Duodenal mucosa (tissue), 2 donors: Measurements from ENCODE around the gene TOMM34.

Experiments used
- H3K27ac ChIP-seq: one replicate; pipeline ENCODE4 v1.7.0; 2013; ENCODE audit warnings: low read depth, low read length
- H3K27me3 ChIP-seq, 2 donors: one replicate each; pipeline ENCODE4 v1.7.0; 2013; ENCODE audit warnings: low read length in 2 of 2, control low read depth in 1 of 2; ENCODE audit not compliant: insufficient read depth in 2 of 2, control insufficient read depth in 1 of 2
- H3K36me3 ChIP-seq, 2 donors: one replicate each; pipeline ENCODE4 v1.7.0; 2013; ENCODE audit warnings: low read length in 2 of 2, control low read depth in 1 of 2; ENCODE audit not compliant: insufficient read depth in 2 of 2, control insufficient read depth in 1 of 2
- H3K4me1 ChIP-seq, 2 donors: one replicate each; pipeline ENCODE4 v1.7.0; 2013; ENCODE audit warnings: low read length in 2 of 2, control low read depth in 1 of 2; ENCODE audit not compliant: insufficient read depth in 2 of 2, control insufficient read depth in 1 of 2
- H3K4me3 ChIP-seq, 2 donors: one replicate each; pipeline ENCODE4 v1.7.0; 2013; ENCODE audit warnings: low read length in 2 of 2, low read depth in 1 of 2
- H3K9ac ChIP-seq, 2 donors: one replicate each; pipeline ENCODE4 v1.7.0; 2013; ENCODE audit warnings: low read length in 2 of 2, low read depth in 1 of 2
- H3K9me3 ChIP-seq, 2 donors: one replicate each; pipeline ENCODE4 v1.7.0; 2013; ENCODE audit warnings: low read length in 2 of 2, control low read depth in 1 of 2; ENCODE audit not compliant: control insufficient read depth in 1 of 2

Gene TOMM34

DNA sequence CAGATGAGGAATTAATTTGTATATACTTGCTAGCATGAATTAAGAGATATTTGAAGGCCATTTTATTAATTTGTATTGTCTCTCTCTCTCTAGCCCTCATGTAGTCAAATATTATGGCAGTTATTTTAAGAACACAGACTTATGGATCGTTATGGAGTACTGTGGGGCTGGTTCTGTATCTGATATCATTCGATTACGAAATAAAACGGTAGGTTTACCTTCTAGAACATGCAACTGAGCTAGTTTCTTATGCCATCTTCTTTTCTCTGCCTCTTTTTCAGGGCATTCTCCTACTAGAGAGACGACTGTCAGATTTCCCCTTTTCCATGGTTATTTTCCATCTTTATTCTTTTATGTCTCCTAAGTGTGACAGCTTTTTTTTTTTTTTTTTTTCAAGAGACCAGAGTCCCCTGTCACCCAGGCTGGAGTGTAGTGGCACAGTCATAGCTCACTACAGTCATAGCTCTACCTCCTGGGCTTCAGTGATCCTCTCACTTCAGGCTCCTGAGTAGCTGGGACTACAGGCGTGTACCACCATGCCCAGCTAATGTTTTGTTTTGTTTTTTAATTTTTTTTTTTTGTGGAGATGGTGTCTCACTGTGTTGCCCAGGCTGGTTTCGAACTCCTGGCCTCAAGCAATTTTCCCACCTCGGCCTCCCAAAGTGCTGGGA is 21.7 kb upstream of the TOMM34 start:
- Histone ChIP-seq H3K4me1 (peaks cover 6 to 20% of the 10 kb centered on the region in 2 donors), H3K9me3 (no peaks in the 10 kb centered on the region), H3K9ac (no peak overlapping the region), H3K36me3 (peaks cover 18 to 34% of the 10 kb centered on the region in 2 donors), H3K27me3 (no peaks in the 10 kb centered on the region), H3K4me3 (no peak overlapping the region), H3K27ac (no peak overlapping the region)

DNA sequence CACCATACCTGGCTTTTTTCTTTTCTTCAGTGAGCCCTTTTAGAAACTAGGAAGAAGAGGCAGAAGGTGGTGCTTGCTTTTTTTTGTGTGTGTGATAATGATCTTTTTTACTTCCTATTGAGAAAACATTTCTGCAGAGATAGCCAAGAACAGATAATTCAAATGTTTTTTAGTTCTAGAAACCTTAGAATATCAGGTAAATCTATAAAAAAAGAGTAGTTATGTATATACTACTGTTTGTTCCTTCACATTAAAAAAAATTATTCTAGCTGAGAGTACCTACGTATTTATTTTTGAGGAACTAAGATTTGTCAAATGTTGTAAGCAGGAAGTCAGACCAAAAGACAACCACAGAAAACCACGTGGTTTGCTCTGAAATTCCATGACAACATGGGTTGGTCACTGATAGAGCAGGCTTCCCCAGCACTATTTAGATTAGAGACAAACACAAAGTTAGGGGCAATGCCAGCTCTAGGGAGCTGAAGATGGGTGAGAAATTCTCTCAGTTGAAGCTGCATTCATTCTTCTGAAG is 19.0 kb upstream of the TOMM34 start:
- H3K4me1 ChIP-seq, result peaks cover 6 to 20% of the 10 kb centered on the region in 2 donors
- H3K27ac ChIP-seq, result peak overlapping the region; percentile 28
- peak overlapping the region; percentile 18 to 34 for H3K9ac ChIP-seq
- peak overlapping the region in 1 of 2 donors; percentile 16 for H3K4me3 ChIP-seq
- no peaks in the 10 kb centered on the region for H3K9me3 ChIP-seq
- peaks cover 13 to 40% of the 10 kb centered on the region in 2 donors for H3K36me3 ChIP-seq
- no peaks in the 10 kb centered on the region for H3K27me3 ChIP-seq

DNA sequence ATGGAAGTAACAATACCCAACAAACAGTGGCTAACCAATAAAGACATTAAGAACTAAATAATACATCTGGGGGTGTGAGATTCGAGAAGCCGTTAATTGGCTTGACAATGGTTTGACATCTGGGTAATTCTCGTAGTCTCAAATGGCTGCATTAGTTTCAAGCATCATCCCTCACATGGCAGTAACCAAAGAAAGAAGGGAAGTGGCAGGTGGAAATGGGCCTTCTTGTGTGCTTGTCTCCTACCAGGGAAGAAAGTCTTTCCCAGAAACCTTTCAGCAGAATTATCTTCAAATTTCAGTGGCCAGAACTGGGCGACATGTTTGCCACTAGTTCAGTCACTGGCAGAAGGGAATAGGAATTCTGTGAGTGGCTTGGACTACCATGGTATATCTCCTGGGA is 16.5 kb upstream of the TOMM34 start:
- H3K9ac ChIP-seq, result no peak overlapping the region
- H3K9me3 ChIP-seq, result no peaks in the 10 kb centered on the region
- no peaks in the 10 kb centered on the region for H3K27me3 ChIP-seq
- no peak overlapping the region for H3K4me3 ChIP-seq
- no peak overlapping the region for H3K27ac ChIP-seq
- peaks cover 6 to 20% of the 10 kb centered on the region in 2 donors for H3K4me1 ChIP-seq
- H3K36me3 ChIP-seq, result peaks cover 10 to 37% of the 10 kb centered on the region in 2 donors

DNA sequence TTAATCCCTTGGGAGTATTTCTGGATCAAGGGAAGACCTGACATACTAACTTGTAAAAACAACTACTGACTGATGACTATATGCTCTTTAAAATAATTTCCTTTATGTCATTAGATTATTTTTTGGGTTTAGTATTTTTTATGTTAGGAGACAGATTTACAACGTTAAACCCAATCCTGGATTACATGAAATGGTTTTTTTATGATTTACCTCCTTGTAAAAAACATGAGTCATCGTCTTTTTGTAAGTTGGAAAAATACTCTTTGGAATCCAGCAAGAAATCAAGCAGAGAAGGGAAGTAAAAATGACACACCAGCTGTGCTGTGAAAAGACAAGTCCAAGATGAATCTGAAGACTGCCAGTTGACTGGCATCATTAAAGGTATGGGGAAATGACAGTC is 12.9 kb upstream of the TOMM34 start:
- Histone ChIP-seq H3K27me3 (no peaks in the 10 kb centered on the region), H3K4me1 (peaks cover 6 to 31% of the 10 kb centered on the region in 2 donors), H3K4me3 (no peak overlapping the region), H3K27ac (no peak overlapping the region), H3K9me3 (no peaks in the 10 kb centered on the region), H3K9ac (no peak overlapping the region), H3K36me3 (peaks cover 9 to 35% of the 10 kb centered on the region in 2 donors)

DNA sequence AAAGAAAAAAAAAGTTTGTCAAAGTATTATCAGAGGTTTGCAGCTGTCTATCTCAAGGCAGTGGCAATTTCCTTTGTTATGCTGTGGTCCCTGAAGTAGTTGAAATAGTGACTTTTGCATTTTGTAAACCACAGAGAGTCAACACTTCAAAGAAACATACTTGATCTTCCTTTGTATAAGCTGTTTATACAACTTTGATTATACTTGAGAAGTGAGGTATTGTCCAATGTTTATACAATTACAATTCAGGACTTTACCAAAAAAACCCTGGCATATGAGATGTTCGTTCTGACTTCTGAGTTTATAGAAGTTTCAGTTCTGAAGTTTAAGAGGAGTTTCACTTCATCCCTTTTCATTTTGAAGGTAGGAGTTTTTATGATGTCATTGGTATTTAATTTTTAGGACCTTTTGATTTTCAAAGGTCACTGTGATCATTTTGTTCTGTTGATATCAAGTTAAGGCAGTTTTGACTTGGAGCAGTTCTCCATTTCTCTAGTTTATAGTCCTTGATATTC is 10.1 kb upstream of the TOMM34 start:
- peak overlapping the region in 1 of 2 donors; percentile 27 for H3K4me3 ChIP-seq
- H3K27me3 ChIP-seq, result no peaks in the 10 kb centered on the region
- peak overlapping the region; percentile 28 for H3K27ac ChIP-seq
- peaks cover 26 to 39% of the 10 kb centered on the region in 2 donors for H3K4me1 ChIP-seq
- peak overlapping the region in 1 of 2 donors; percentile 33 for H3K9ac ChIP-seq
- peaks cover 6 to 25% of the 10 kb centered on the region in 2 donors for H3K36me3 ChIP-seq
- H3K9me3 ChIP-seq, result no peaks in the 10 kb centered on the region

DNA sequence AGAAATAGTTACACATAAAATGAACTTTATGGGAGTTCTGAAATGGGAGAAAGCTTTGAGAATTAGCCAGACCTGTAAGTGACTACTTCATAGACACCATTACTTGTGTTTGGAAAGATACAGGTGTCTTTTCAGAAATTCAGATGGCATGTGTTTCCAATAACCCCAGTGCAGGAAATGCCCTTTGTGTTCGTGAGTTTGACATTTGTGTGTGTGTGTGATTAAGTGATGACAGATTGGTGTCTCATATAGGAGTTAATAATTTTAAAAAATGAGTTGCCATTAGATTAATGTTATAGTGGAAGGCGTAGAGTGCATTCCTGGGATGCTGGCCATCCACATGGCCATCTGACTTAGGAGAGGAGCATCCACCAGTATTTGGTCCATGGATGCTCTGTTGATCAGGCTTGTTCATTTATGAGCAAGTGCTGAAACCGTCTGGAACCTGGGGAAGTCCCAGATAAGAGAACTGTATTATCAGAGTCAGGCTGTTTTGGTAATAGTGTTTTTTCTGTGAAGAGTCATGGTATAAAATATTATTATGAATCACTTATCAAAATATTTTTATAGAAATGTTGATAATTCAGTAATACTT is 9.2 kb upstream of the TOMM34 start:
- Histone ChIP-seq H3K4me3 (no peak overlapping the region), H3K27me3 (no peaks in the 10 kb centered on the region), H3K9ac (no peak overlapping the region), H3K27ac (no peak overlapping the region), H3K36me3 (peaks cover 0 to 16% of the 10 kb centered on the region in 2 donors), H3K4me1 (peaks cover 28 to 42% of the 10 kb centered on the region in 2 donors), H3K9me3 (no peaks in the 10 kb centered on the region)

DNA sequence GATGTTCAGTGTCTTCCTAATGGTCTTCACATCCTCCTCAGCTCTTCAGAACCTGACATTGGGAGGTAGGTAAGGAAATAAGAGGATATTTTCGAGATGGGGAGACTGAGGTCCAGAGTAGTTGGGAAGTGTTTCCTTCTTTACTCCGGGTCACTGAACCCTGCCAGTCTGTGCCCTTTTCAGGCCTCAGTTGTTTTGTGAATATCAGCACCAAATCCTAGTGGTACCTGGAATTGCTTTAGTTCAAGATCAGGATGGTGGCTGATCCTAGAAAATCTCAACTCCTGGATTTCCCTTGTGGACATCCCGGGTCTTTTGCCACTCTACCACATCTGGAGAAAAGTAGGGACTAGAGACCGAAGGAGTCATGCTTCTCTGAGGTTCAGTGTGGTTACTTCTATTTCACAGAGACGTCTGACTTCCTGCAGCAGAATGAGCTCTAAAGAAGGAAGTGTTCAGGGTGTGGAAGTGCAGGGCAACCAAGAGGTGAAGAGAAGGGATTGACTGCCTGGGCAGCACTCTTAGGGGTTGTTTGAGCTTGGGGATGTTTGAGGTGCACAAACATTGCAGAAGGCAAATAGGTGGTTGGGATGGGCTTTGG is 7.1 kb upstream of the TOMM34 start:
- Histone ChIP-seq H3K9me3 (no peaks in the 10 kb centered on the region), H3K27me3 (no peaks in the 10 kb centered on the region), H3K4me3 (peak overlapping the region; percentile 97), H3K9ac (peak overlapping the region; percentile 89 to 90), H3K36me3 (no peaks in the 10 kb centered on the region), H3K4me1 (peaks cover 28 to 42% of the 10 kb centered on the region in 2 donors), H3K27ac (no peak overlapping the region)

DNA sequence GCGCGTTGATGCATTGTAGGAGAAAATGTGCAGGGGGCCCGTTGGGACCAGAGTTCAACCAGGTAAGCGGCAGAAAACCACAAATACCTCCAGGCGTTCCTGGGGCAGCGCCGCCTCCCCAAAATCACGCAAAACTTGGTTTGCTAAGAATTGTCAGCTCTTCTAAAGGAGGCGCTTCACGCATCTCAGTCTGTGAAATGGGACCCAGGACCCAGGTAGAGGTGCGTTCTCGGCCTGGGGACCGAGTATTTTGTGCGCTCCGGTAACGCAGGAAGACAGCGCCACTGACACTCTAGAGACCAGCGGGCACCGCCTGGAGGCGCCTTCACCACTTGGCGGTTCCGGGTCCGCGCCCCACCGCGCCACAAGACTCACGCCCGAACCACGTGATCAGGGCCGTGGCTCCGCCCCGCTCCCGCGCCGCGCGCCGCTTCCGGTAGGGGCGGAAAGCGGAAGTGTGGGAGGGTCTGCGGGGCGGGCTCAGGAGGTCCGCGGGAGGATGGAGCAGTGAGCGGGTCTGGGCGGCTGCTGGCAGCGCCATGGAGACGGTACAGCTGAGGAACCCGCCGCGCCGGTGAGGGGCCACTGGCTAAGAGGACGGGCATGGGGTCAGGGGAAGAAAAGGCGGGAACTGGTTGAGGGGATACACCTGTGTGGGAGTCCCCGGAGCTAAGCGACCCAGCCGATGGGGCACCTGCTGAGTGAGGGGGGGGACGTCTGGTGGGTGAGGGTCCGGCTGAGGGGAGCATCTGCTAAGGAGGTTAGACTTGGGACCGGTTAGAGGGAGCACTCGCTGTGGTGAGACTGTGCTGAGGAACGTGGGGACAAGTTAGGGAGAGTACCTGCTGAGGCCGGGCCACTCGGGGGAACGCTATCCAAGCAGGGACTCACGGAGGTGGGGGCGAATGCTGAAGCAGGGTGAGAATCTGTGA is 6.1 kb upstream of the TOMM34 start, which contains the start of gene STK4:
Gene STK4, plus strand, starts transcription at position 483 of the 932 bp plus-strand sequence. Its CDS starts 57 bp downstream, at position 540.
- Histone ChIP-seq H3K27ac (peak within 1 kb of the TSS; percentile 87), H3K9me3 (no peaks in the 10 kb centered on the region), H3K36me3 (no peaks in the 10 kb centered on the region), H3K27me3 (no peaks in the 10 kb centered on the region), H3K4me3 (peak within 1 kb of the TSS; percentile 97), H3K4me1 (peaks cover 28 to 42% of the 10 kb centered on the region in 2 donors), H3K9ac (peak within 1 kb of the TSS; percentile 89 to 90)

DNA sequence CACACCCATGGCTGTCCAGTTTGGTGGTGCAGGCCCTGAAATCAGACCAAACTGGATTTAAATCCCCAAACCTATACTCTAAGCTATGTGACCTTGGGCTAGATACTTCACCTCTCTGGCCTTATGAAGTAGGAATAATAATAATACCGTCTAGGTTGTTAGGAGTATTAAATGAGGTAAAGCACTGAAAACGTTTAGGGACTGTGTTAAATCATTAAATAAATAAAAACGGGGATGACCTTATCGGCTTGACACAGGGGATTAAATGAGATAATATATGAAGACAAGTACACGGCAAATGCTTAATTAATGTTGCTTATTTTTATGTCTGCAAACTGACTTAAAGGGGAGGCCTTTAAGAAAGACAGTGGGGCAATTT is 5.4 kb upstream of the TOMM34 start:
- Histone ChIP-seq H3K9ac (peak overlapping the region; percentile 89 to 90), H3K27ac (peak overlapping the region; percentile 87)

More for the DNA sequence above, 5.4 kb upstream of the TOMM34 start:
- Histone ChIP-seq H3K4me3 (peak overlapping the region; percentile 97), H3K9me3 (no peaks in the 10 kb centered on the region), H3K36me3 (no peaks in the 10 kb centered on the region), H3K27me3 (no peaks in the 10 kb centered on the region), H3K4me1 (peaks cover 31 to 37% of the 10 kb centered on the region in 2 donors)
